Measurements from ENCODE around the gene RPLP2. TPM values are rescaled to one million over a fixed set of nuclear protein-coding genes. Genes with fewer than 3 reads are reported as not detected.

RPLP2 gene
- total RNA-seq, 1 experiment from 2014 or later, result 1,150 TPM

GRCh38 chr11:837189-837989 lies 27.6 kb downstream of the RPLP2 start:
- Histone ChIP-seq H3K4me1 (peaks cover 10% of the 10 kb centered on the region; the same call in 1 of the 2 replicates), H3K27me3 (no peaks in the 10 kb centered on the region), H3K9me3 (replicated peaks) (no peaks in the 10 kb centered on the region), H3K36me3 (peaks cover 50% of the 10 kb centered on the region), H3K4me3 (no peak overlapping the region), H3K27ac (no peak overlapping the region)
- DNase-seq, result no peak

GRCh38 chr11:837990-838307 lies 28.2 kb downstream of the RPLP2 start:
- no peaks in the 10 kb centered on the region for H3K27me3 ChIP-seq
- peaks cover 50% of the 10 kb centered on the region for H3K36me3 ChIP-seq
- no peaks in the 10 kb centered on the region for H3K9me3 ChIP-seq (replicated peaks)
- peaks cover 9% of the 10 kb centered on the region; the same call in 1 of the 2 replicates for H3K4me1 ChIP-seq
- no peak for DNase-seq
- no peak overlapping the region for H3K27ac ChIP-seq
- no peak overlapping the region for H3K4me3 ChIP-seq

GRCh38 chr11:838441-839279 lies 28.9 kb downstream of the RPLP2 start:
- Histone ChIP-seq H3K27ac (no peak overlapping the region), H3K36me3 (peaks cover 50% of the 10 kb centered on the region), H3K4me3 (no peak overlapping the region), H3K9me3 (replicated peaks) (no peaks in the 10 kb centered on the region), H3K27me3 (no peaks in the 10 kb centered on the region), H3K4me1 (peaks cover 9% of the 10 kb centered on the region; the same call in 1 of the 2 replicates)
- peak in 1 of 2 experiments; percentile 60 for DNase-seq

- Histone ChIP-seq H3K36me3 (peaks cover 50% of the 10 kb centered on the region), H3K27ac (no peak overlapping the region), H3K27me3 (no peaks in the 10 kb centered on the region), H3K4me1 (peaks cover 9% of the 10 kb centered on the region; the same call in 1 of the 2 replicates), H3K4me3 (no peak overlapping the region), H3K9me3 (replicated peaks) (no peaks in the 10 kb centered on the region)
- no peak for DNase-seq
Observed at GRCh38 chr11:839280-839623, 29.5 kb downstream of the RPLP2 start.

GRCh38 chr11:839875-840617 lies 30.3 kb downstream of the RPLP2 start:
- H3K27me3 ChIP-seq, result no peaks in the 10 kb centered on the region
- no peaks in the 10 kb centered on the region for H3K9me3 ChIP-seq (replicated peaks)
- H3K36me3 ChIP-seq, result peaks cover 50% of the 10 kb centered on the region
- H3K27ac ChIP-seq, result no peak overlapping the region
- peaks cover 13% of the 10 kb centered on the region for H3K4me1 ChIP-seq
- DNase-seq, result no peak
- H3K4me3 ChIP-seq, result no peak overlapping the region

GRCh38 chr11:841981-842369 lies 32.2 kb downstream of the RPLP2 start:
- peaks cover 39% of the 10 kb centered on the region for H3K36me3 ChIP-seq
- peak overlapping the region; percentile 96 for H3K4me3 ChIP-seq
- H3K27ac ChIP-seq, result peak overlapping the region; percentile 99; the same call in 1 of the 2 replicates
- peaks cover 25% of the 10 kb centered on the region for H3K4me1 ChIP-seq
- DNase-seq, result no peak
- H3K27me3 ChIP-seq, result no peaks in the 10 kb centered on the region
- H3K9me3 ChIP-seq (replicated peaks), result no peaks in the 10 kb centered on the region

GRCh38 chr11:842370-843002 lies 32.7 kb downstream of the RPLP2 start, which contains the start of the genes POLR2L and TSPAN4:
Gene POLR2L, minus strand, starts transcription at chr11:842529. Its CDS starts 21 bp downstream, at chr11:842508.
Gene TSPAN4, plus strand, starts transcription at chr11:842852. Its CDS starts 7,453 bp downstream, at chr11:850305.
- DNase-seq, result peak; percentile 87 to 89

GRCh38 chr11:843086-843734 lies 33.4 kb downstream of the RPLP2 start:
- peaks cover 28% of the 10 kb centered on the region for H3K36me3 ChIP-seq
- peak in 1 of 2 experiments; percentile 47 for DNase-seq
- H3K27ac ChIP-seq, result peak overlapping the region; percentile 99
- peaks cover 25% of the 10 kb centered on the region for H3K4me1 ChIP-seq
- no peaks in the 10 kb centered on the region for H3K9me3 ChIP-seq (replicated peaks)
- H3K4me3 ChIP-seq, result peak overlapping the region; percentile 96
- no peaks in the 10 kb centered on the region for H3K27me3 ChIP-seq

More at GRCh38 chr11:842370-843002, 32.7 kb downstream of the RPLP2 start, which contains the start of the genes POLR2L and TSPAN4:
- Histone ChIP-seq H3K36me3 (peaks cover 34% of the 10 kb centered on the region), H3K27me3 (no peaks in the 10 kb centered on the region), H3K27ac (peak within 1 kb of the TSS; percentile 99), H3K4me3 (peak within 1 kb of the TSS; percentile 96), H3K4me1 (peaks cover 25% of the 10 kb centered on the region), H3K9me3 (replicated peaks) (no peaks in the 10 kb centered on the region)

- no peaks in the 10 kb centered on the region for H3K9me3 ChIP-seq (replicated peaks)
- peaks cover 25% of the 10 kb centered on the region for H3K4me1 ChIP-seq
- peak; percentile 89 to 92 for DNase-seq
- H3K27ac ChIP-seq, result peak overlapping the region; percentile 99
- H3K36me3 ChIP-seq, result peaks cover 25% of the 10 kb centered on the region
- H3K27me3 ChIP-seq, result no peaks in the 10 kb centered on the region
- H3K4me3 ChIP-seq, result peak overlapping the region; percentile 96
Observed at GRCh38 chr11:843818-844692, 34.3 kb downstream of the RPLP2 start.

- Histone ChIP-seq H3K4me1 (peaks cover 25% of the 10 kb centered on the region), H3K27me3 (no peaks in the 10 kb centered on the region), H3K27ac (peak overlapping the region; percentile 99), H3K36me3 (peaks cover 16% of the 10 kb centered on the region), H3K4me3 (peak overlapping the region; percentile 96), H3K9me3 (replicated peaks) (no peaks in the 10 kb centered on the region)
- DNase-seq, result peak; percentile 84 to 91
Observed at GRCh38 chr11:844693-845644, 35.2 kb downstream of the RPLP2 start.

GRCh38 chr11:845872-846495 lies 36.2 kb downstream of the RPLP2 start:
- peaks cover 6% of the 10 kb centered on the region for H3K36me3 ChIP-seq
- no peaks in the 10 kb centered on the region for H3K27me3 ChIP-seq
- no peak overlapping the region; the same call in 1 of the 2 replicates for H3K27ac ChIP-seq
- no peak overlapping the region for H3K4me3 ChIP-seq
- H3K4me1 ChIP-seq, result peaks cover 24% of the 10 kb centered on the region
- H3K9me3 ChIP-seq (replicated peaks), result no peaks in the 10 kb centered on the region
- DNase-seq, result peak in 1 of 2 experiments; percentile 48
